ENCODE measurements around the gene EDEM1. TPM values are rescaled to one million over a fixed set of nuclear protein-coding genes. Genes with fewer than 3 reads are reported as not detected.
"Not testable (repeated sequence)": the region's sequence is repeated elsewhere in the genome, so short reads cannot be mapped to it uniquely, and the experiment has no call there.

Gene EDEM1
- total RNA-seq, 2 donors from 2014 or later: 25.0 to 28.1 TPM

- intact Hi-C loops (cut with DNase I): no loop called here
- DNase-seq (ENCODE audit: low spot score): no peak
Observed at GRCh38 chr3:5220667-5221431, 33.3 kb downstream of the EDEM1 start.

DNA sequence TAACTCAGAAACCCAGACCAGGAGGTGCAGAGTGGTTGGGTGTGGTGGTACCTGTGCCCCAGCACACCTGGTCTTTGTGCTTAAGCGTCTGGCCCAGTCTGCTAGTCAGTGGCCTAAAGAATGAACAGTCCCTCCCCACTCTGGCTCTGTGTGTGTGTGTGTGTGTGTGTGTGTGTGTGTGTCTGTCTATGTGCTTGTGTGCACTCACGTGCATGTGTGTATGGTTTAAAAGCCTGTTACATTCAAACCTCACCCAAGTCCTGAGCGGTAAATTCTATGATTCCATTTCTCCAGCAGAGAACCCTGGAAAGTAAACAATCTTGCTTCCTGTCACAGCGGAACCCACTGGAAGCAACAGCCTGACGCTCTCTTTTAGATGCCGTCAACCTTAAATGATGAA, 34.2 kb downstream of the EDEM1 start:
- intact Hi-C loops (cut with DNase I): no loop called here
- DNase-seq (ENCODE audit: low spot score): no peak

- no peak for DNase-seq (ENCODE audit: low spot score)
- intact Hi-C loops (cut with DNase I): no loop called here
Observed at GRCh38 chr3:5222283-5223005, 34.9 kb downstream of the EDEM1 start.

- no peak for DNase-seq (ENCODE audit: low spot score)
- intact Hi-C loops (cut with DNase I): no loop called here
Observed at GRCh38 chr3:5226783-5227182, 39.3 kb downstream of the EDEM1 start.

- intact Hi-C loops (cut with DNase I): no loop called here
- DNase-seq (ENCODE audit: low spot score): no peak
Observed at GRCh38 chr3:5227812-5228211, 40.3 kb downstream of the EDEM1 start.

GRCh38 chr3:5229414-5229813, 41.9 kb downstream of the EDEM1 start:
- intact Hi-C loops (cut with DNase I): no loop called here
- DNase-seq (ENCODE audit: low spot score): no peak

DNA sequence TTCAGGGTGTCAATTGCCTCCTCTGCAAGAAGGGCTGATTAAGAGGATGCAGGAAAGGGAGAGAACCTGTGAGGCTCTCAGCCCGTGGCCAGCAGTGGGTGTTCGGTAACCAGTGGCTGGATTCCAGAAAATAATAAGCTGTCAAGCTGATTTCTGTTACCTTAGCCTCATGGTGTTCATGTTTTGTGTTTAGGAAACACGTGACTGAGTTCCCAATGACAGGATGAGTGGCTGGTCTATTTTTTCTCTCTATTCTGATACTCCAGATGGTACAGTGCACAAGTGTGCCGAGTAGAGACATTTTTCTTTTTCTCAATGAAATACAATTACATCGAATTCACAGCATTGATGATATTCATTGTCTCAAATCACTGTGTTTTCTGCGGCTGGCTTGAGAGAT, 43.6 kb downstream of the EDEM1 start:
- intact Hi-C loops (cut with DNase I): no loop called here
- DNase-seq (ENCODE audit: low spot score): no peak

- DNase-seq (ENCODE audit: low spot score): no peak
- intact Hi-C loops (cut with DNase I): no loop called here
Observed at GRCh38 chr3:5231487-5231886, 44.0 kb downstream of the EDEM1 start.

DNA sequence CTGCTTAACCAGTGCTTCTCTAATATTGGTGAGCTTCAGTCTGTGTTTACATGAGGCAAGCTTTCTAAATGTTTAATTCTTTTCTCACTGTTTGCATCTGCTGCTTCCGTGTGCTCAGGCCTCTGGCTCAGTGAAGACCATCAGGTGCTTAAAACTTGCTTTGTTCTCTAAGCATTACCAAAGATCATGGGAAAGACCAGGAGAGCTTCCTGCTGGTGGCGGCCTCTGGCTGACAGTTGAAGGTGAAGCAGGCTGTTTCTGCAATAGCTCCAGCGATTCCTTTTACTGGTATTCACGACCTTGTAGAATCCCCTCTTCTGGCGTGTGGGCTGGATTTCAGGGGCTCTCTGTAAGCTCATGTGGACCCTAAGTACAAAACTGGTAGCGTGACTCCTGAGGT, 45.1 kb downstream of the EDEM1 start:
- no peak for DNase-seq (ENCODE audit: low spot score)
- intact Hi-C loops (cut with DNase I): no loop called here

- DNase-seq (ENCODE audit: low spot score): no peak
- intact Hi-C loops (cut with DNase I): no loop called here
Observed at GRCh38 chr3:5233026-5233425, 45.5 kb downstream of the EDEM1 start.

- no peak for DNase-seq (ENCODE audit: low spot score)
- intact Hi-C loops (cut with DNase I): no loop called here
Observed at GRCh38 chr3:5235655-5236054, 48.1 kb downstream of the EDEM1 start.

DNA sequence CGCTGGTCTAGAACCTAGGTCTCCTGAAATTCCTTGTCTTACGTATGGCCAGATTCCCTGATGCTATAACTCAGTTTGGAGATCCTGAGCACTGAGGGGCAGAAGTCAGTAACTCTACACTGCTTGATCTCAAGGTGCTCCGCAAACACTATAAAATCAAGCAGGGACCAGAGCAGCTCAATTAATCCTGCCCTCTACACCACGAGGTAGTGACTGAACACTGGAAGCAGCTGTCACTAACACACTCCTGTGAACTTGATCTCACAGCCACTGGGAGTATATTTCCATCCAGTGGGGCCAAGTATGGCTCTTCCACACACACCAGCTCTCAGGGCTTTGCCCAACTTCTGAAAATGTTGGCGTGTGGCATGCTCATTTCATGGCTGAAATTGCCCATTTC, 51.0 kb downstream of the EDEM1 start:
- no peak for DNase-seq (ENCODE audit: low spot score)
- intact Hi-C loops (cut with DNase I): no loop called here

GRCh38 chr3:5239602-5240001, 52.1 kb downstream of the EDEM1 start:
- intact Hi-C loops (cut with DNase I): no loop called here

DNA sequence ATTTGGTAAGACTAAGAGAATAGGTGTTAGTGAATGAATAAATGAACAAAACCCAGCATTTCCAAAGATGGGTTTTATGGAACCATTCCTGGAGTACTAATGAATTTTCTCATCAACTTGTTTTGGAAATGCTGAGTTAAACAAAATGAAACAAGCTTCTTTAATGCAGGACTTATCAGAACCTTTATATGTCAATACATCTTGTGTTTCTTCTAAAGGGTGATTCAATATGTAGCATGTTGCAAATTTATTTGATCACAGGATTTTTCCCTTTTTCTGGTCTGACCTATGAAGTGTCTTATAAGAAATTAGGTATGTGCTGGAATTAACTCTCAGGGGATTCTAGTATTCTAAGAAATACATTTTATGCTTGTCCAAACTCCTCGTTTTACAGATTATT, 53.2 kb downstream of the EDEM1 start:
- intact Hi-C loops (cut with DNase I): no loop called here

More at GRCh38 chr3:5239602-5240001, 52.1 kb downstream of the EDEM1 start:
- no peak for DNase-seq (ENCODE audit: low spot score)

DNA sequence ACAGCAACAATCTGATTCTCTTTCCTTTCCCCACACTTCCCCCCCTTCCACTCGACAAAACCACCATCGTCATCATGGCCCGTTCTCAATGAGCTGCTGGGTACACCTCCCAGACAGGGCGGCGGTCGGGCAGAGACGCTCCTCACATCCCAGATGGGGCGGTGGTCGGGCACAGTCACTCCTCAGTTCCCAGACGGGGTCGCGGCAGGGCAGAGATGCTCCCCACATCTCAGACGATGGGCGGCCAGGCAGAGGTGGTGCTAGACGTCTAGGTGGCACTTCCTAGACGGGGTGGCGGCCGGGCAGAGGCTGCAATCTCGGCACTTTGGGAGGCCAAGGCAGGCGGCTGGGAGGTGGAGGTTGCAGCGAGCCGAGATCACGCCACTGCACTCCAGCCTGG, 55.3 kb downstream of the EDEM1 start:
- DNase-seq (ENCODE audit: low spot score); intact Hi-C loops (cut with DNase I): not testable (repeated sequence)

More for the DNA sequence above, 53.2 kb downstream of the EDEM1 start:
- DNase-seq (ENCODE audit: low spot score): no peak

GRCh38 chr3:5245927-5246326, 58.4 kb downstream of the EDEM1 start:
- no peak for DNase-seq (ENCODE audit: low spot score)
- intact Hi-C loops (cut with DNase I): no loop called here

- intact Hi-C loops (cut with DNase I): no loop called here
- no peak for DNase-seq (ENCODE audit: low spot score)
Observed at GRCh38 chr3:5248822-5249221, 61.3 kb downstream of the EDEM1 start.

DNA sequence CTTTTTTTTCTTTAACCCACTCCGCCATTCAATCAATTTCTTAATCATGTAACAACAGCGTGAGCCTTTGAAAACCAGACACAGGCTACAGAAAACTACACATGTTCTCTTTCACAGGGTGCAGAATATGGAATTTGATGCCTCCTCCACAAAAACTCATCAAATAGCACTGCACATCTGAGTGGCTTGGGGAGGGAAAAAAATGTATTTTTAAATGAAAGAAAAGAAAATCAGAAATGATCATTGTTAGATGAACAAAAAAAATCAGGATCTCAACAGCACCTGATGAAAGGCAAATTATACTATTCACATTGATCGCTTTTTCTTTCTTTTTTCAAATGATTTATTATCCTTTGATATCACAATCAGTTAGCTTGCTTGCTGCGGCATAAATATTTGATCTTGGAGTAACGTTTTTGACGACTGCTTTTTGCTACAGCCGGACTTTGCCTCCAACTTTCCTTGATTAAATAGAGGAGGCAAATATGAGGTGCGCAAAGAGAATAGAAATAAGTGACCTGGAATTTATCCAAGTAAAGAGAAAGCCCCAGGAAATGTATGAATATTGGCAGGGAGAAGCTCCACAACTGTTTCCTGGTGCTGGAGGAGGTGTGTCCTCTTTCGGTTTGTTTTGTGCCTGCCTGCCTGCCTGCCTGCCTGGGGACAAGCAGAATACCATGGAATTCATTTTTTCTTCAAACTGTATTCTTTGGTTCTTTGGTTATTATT, 63.1 kb downstream of the EDEM1 start:
- intact Hi-C loops (cut with DNase I): no loop called here
- no peak for DNase-seq (ENCODE audit: low spot score)

DNA sequence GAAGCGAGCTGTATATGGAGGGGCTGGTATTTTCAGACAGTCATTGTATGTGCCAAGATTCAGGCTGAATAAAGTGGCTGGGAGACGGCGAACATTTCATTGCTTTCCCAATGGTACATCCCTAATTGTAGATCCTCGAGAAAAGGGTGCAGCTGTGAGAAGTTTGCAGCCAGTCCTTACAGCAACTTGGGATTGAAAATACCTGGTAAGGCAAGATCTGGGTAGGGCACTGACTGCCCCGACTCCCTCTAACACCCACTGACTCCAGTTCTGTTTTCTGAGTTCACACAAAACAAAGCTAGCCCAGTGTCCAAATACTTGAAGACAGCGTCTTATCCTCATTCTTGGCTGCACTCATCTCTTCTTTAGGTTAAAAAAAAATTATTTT, 63.7 kb downstream of the EDEM1 start:
- DNase-seq (ENCODE audit: low spot score): no peak
- intact Hi-C loops (cut with DNase I): no loop called here

DNA sequence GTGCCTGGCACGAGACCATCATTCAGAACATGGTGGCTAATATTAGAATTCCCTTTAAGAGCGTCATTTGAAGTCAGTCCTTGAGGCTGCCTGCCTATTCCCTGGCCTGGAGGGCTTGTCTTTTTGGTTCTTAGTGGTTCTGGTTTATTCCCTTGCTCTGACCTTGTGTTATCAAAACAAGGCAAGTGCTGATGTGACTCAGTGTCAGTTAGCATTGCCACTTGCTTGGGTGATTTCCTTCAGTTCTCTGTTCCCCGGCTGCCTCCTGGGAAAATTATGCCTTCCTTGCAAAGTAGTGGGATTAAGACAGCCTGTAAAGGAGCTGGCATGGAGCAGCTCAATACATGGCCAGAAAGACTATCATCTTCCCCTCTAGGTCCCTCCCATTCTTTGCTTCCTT, 64.6 kb downstream of the EDEM1 start:
- intact Hi-C loops (cut with DNase I): no loop called here
- no peak for DNase-seq (ENCODE audit: low spot score)
